Activated T-cell treated with anti-CD3 and anti-CD28 coated beads for 24 hours (primary cell): ENCODE data around the gene ALOXE3.
A peak's percentile ranks its signal among the peaks of the same experiment; 100 is the strongest.
"Not testable (repeated sequence)": the region's sequence is repeated elsewhere in the genome, so short reads cannot be mapped to it uniquely, and the experiment has no call there.

ENCODE experiments used
- DNase-seq: peaks from one replicate; pipeline ENCODE4 v3.0.0-alpha.2; 2020; ENCODE audit warnings: low read depth

ALOXE3 gene

GRCh38 chr17:8091033-8091687 lies 27.2 kb downstream of the ALOXE3 start:
- DNase-seq, result no peak

- no peak for DNase-seq
These were observed 28.6 kb downstream of the ALOXE3 start for GRCh38 chr17:8089728-8090127.

GRCh38 chr17:8087952-8088230 lies 30.4 kb downstream of the ALOXE3 start:
- no peak for DNase-seq

- no peak for DNase-seq
These were observed 31.0 kb downstream of the ALOXE3 start, which contains the start of gene ALOX12B for GRCh38 chr17:8087075-8087951. ALOX12B (minus strand) TSS chr17:8087716; CDS start chr17:8087442, 274 bp downstream.

GRCh38 chr17:8084250-8084649 lies 34.1 kb downstream of the ALOXE3 start:
- no peak for DNase-seq

GRCh38 chr17:8082292-8082691 lies 36.0 kb downstream of the ALOXE3 start:
- DNase-seq, result no peak

- DNase-seq, result no peak
These were observed 36.4 kb downstream of the ALOXE3 start for GRCh38 chr17:8081876-8082275.

- DNase-seq, result no peak
These were observed 37.5 kb downstream of the ALOXE3 start for GRCh38 chr17:8080799-8081219.

- DNase-seq, result no peak
These were observed 38.0 kb downstream of the ALOXE3 start for GRCh38 chr17:8080208-8080798.

- peak; percentile 76 for DNase-seq
These were observed 38.8 kb downstream of the ALOXE3 start for GRCh38 chr17:8079291-8080207.

GRCh38 chr17:8077939-8078338 lies 40.4 kb downstream of the ALOXE3 start:
- DNase-seq, result not testable (repeated sequence)

- DNase-seq, result no peak
These were observed 41.6 kb downstream of the ALOXE3 start for GRCh38 chr17:8076502-8077266.

GRCh38 chr17:8075574-8076342 lies 42.6 kb downstream of the ALOXE3 start:
- no peak for DNase-seq

GRCh38 chr17:8075081-8075480 lies 43.2 kb downstream of the ALOXE3 start:
- no peak for DNase-seq

- DNase-seq, result no peak
These were observed 43.8 kb downstream of the ALOXE3 start for GRCh38 chr17:8074554-8074953.

- peak; percentile 81 for DNase-seq
These were observed 44.5 kb downstream of the ALOXE3 start for GRCh38 chr17:8073627-8074484.

- no peak for DNase-seq
These were observed 45.4 kb downstream of the ALOXE3 start for GRCh38 chr17:8072729-8073461.

- no peak for DNase-seq
These were observed 46.0 kb downstream of the ALOXE3 start for GRCh38 chr17:8072341-8072728.

GRCh38 chr17:8071496-8071895 lies 46.8 kb downstream of the ALOXE3 start:
- no peak for DNase-seq
